HepG2 (cell line): ENCODE results near the gene HYI. TPM values are rescaled to one million over a fixed set of nuclear protein-coding genes. Genes with fewer than 3 reads are reported as not detected.

ENCODE experiments used
- ATAC-seq: fragments of 200-7000 bp; cut with Tn5 transposase; 3 replicates; pipeline ENCODE4 v1.9.1; 2020; ENCODE audit warnings: mild to moderate bottlenecking, moderate library complexity
- BruUV-seq: library from RNA; stranded (reverse); fragments of 400-500 nt; replicated peaks from 2 replicates; lab custom pipeline; 2021; lab: Mats Ljungman, UMichigan
- CTCF ChIA-PET: fragments of 300-600 bp; formaldehyde crosslinking; extraction: SDS; loops from one replicate; lab custom pipeline; 2021; ENCODE audit warnings: low total read pairs, inconsistent platforms, low intra/inter-chr PET ratio; lab: Yijun Ruan, JAX
- POLR2A ChIA-PET: fragments of 350-600 bp; sonication (Branson Sonifier 250); formaldehyde crosslinking; loops from one replicate; lab custom pipeline; 2020; ENCODE audit warnings: antibody characterized with exemption, inconsistent platforms; lab: Yijun Ruan, JAX
- DNase-seq: peaks from one replicate; pipeline ENCODE4 v3.0.0-alpha.2; 2015; ENCODE audit warnings: low spot score
- FAIRE-seq: peaks from 3 replicates; lab custom pipeline; 2011; peaks lifted over from hg19 to GRCh38; lab: Jason Lieb, UNC
- H2AFZ ChIP-seq: one replicate; pipeline ENCODE4 v1.6.1; 2011; ENCODE audit warnings: low read length, inconsistent platforms
- H3K27ac ChIP-seq: fragments of 300-600 bp; 3 replicates; pipeline ENCODE4 v1.8.0; 2011; ENCODE audit warnings: mixed run types, mild to moderate bottlenecking, mixed read lengths, low read length, inconsistent platforms; ENCODE audit not compliant: insufficient read depth; ENCODE audit errors: extremely low read length
- H3K27me3 ChIP-seq, 2 experiments: fragments of 200-600 bp in 1 of 2; 2 replicates in 1 of 2; 3 replicates in 1 of 2; pipeline versions ENCODE4 v1.6.0 to v1.8.0; 2011; ENCODE audit warnings: low read length in 2 of 2, mild to moderate bottlenecking in 2 of 2, moderate library complexity in 2 of 2, inconsistent platforms in 1 of 2; ENCODE audit not compliant: insufficient read depth in 2 of 2, control insufficient read depth in 1 of 2
- H3K36me3 ChIP-seq, 2 experiments: fragments of 200-600 bp in 1 of 2; replicated peaks in 1 of 2; 2 replicates in 1 of 2; 3 replicates in 1 of 2; pipeline versions ENCODE4 v1.5.1 to v1.8.0; 2011; ENCODE audit warnings: low read length in 2 of 2, inconsistent platforms in 1 of 2; ENCODE audit not compliant: insufficient read depth in 2 of 2, control insufficient read depth in 1 of 2
- H3K4me1 ChIP-seq: 2 replicates; pipeline ENCODE4 v1.5.1; 2012; ENCODE audit warnings: low read length, inconsistent platforms; ENCODE audit not compliant: insufficient read depth
- H3K4me2 ChIP-seq: 2 replicates; pipeline ENCODE4 v1.6.0; 2011; ENCODE audit warnings: low read depth, low read length, inconsistent platforms
- H3K4me3 ChIP-seq, 3 experiments: fragments of 200-600 bp in 1 of 3; sonication (generic), shearing (Covaris generic) in 1 of 3; replicated peaks in 1 of 3; 2 replicates each; pipeline ENCODE4 v1.5.1; 2011 to 2016; ENCODE audit warnings: low read length in 3 of 3, inconsistent platforms in 2 of 3, low read depth in 2 of 3, mild to moderate bottlenecking in 2 of 3, control low read depth in 1 of 3, mixed read lengths in 1 of 3; ENCODE audit not compliant: insufficient read depth in 1 of 3
- H3K79me2 ChIP-seq: one replicate; pipeline ENCODE4 v1.6.1; 2011; ENCODE audit warnings: low read length, inconsistent platforms; ENCODE audit not compliant: insufficient read depth
- H3K9ac ChIP-seq: 2 replicates; pipeline ENCODE4 v1.6.0; 2011; ENCODE audit warnings: mild to moderate bottlenecking, low read depth, low read length, inconsistent platforms; ENCODE audit not compliant: insufficient read depth
- H3K9me3 ChIP-seq: 2 replicates; pipeline ENCODE4 v1.5.1; 2012; ENCODE audit warnings: mild to moderate bottlenecking, low read length
- H4K20me1 ChIP-seq: 2 replicates; pipeline ENCODE4 v1.6.0; 2011; ENCODE audit warnings: inconsistent platforms, mild to moderate bottlenecking, low read length, moderate library complexity; ENCODE audit not compliant: insufficient read depth
- CERS6 ChIP-seq: sonication (generic); formaldehyde crosslinking; IDR thresholded peaks from 2 replicates; pipeline ENCODE4 v1.5.0; 2020; ENCODE audit warnings: missing genetic modification reagents
- ETS1 ChIP-seq: sonication (generic); formaldehyde crosslinking; IDR thresholded peaks from 2 replicates; pipeline ENCODE4 v1.4.0; 2020; ENCODE audit warnings: missing genetic modification reagents
- GMEB1 ChIP-seq: sonication (generic); formaldehyde crosslinking; IDR thresholded peaks from 2 replicates; pipeline ENCODE4 v1.5.1; 2020; ENCODE audit warnings: missing genetic modification reagents, mild to moderate bottlenecking, borderline replicate concordance
- SRSF1 ChIP-seq: fragments of 200-400 bp; formaldehyde crosslinking; optimal IDR thresholded peaks from 2 replicates; pipeline ENCODE3; 2017; ENCODE audit warnings: mild to moderate bottlenecking, low read depth, low read length, moderate library complexity
- STAT5B ChIP-seq: sonication (generic); formaldehyde crosslinking; IDR thresholded peaks from 2 replicates; pipeline ENCODE4 v1.4.0; 2020; ENCODE audit warnings: missing genetic modification reagents
- TOE1 ChIP-seq: sonication (generic); formaldehyde crosslinking; IDR thresholded peaks from 2 replicates; pipeline ENCODE4 v1.4.0; 2020; ENCODE audit warnings: mild to moderate bottlenecking, missing genetic modification reagents
- ZBTB33 ChIP-seq: sonication (generic); formaldehyde crosslinking; IDR thresholded peaks from 2 replicates; pipeline ENCODE4 v1.4.0; 2020; ENCODE audit warnings: missing genetic modification reagents
- ZNF101 ChIP-seq: sonication (generic); formaldehyde crosslinking; IDR thresholded peaks from 2 replicates; pipeline ENCODE4 v1.4.0; 2020; ENCODE audit warnings: mild to moderate bottlenecking, low read depth, missing genetic modification reagents, borderline replicate concordance
- ZNF512 ChIP-seq: sonication (generic); formaldehyde crosslinking; IDR thresholded peaks from 2 replicates; pipeline ENCODE4 v1.4.0; 2020; ENCODE audit warnings: mild to moderate bottlenecking, missing genetic modification reagents
- ZNF891 ChIP-seq: sonication (generic); formaldehyde crosslinking; IDR thresholded peaks from 2 replicates; pipeline ENCODE4 v1.5.0; 2020; ENCODE audit warnings: mild to moderate bottlenecking, missing genetic modification reagents
- WGBS: methylation state at CpG from one replicate; pipeline ENCODE4 v1.1.6; 2017; ENCODE audit warnings: low lambda C conversion rate; 5-methylcytosine and 5-hydroxymethylcytosine counted together
- in situ Hi-C: cut with HindIII; loops from 2 replicates; pipeline ENCODE4 v1.10.0; 2017; ENCODE audit warnings: low pct_unique_long_range_greater_than_20kb; ENCODE audit not compliant: extremely low pct_ligation_motif_present
- intact Hi-C: fragments of 100-400 bp; cut with micrococcal nuclease; formaldehyde crosslinking; loops from one replicate; pipeline ENCODE4 v1.10.0; 2022; ENCODE audit not compliant: unreplicated experiment
- polyA plus RNA-seq, 8 experiments: library from polyadenylated mRNA; depleted of rRNA in 3 of 8; stranded (reverse) in 7 of 8; unstranded in 1 of 8; fragments of >200 nt; fragmentation: Illumina TruSeq in 4 of 8; extraction: Trizol in 4 of 8; gene quantifications; 2 replicates each; pipeline versions ENCODE4 v1.2.1 to v1.2.3, GENCODE V29; 2011 to 2016; ENCODE audit warnings: low read depth in 4 of 8, missing spikeins in 1 of 8, mixed read lengths in 1 of 8; ENCODE audit not compliant: insufficient read depth in 1 of 8
- total RNA-seq, 5 experiments: library from RNA; depleted of rRNA; stranded (reverse); fragments of >200 nt; fragmentation: Illumina TruSeq; extraction: Trizol; gene quantifications; 2 replicates each; pipeline ENCODE4 v1.2.3, GENCODE V29; 2016; ENCODE audit warnings: low read depth in 1 of 5

Gene HYI
- total and polyA plus RNA-seq, 2 of the 13 experiments (the other 11 are each of a cell fraction or from before 2014, with no cell fraction given), result not detected

GRCh38 chr1:43451157-43451591 is 2.6 kb downstream of the HYI start:
- no peak overlapping the region for H3K27ac ChIP-seq
- H3K36me3 ChIP-seq, result peaks cover 17 to 28% of the 10 kb centered on the region in 2 experiments; a peak in 4 of 5 replicates
- no peak for TF ChIP-seq STAT5B (CRISPR knock-in tag)
- TF ChIP-seq ZBTB33 (CRISPR knock-in tag), result no peak
- no peak for TF ChIP-seq ZNF101 (CRISPR knock-in tag)
- no peak for TF ChIP-seq ETS1
- no peak for TF ChIP-seq SRSF1
- TF ChIP-seq GMEB1 (CRISPR knock-in tag), result no peak
- no peak for TF ChIP-seq CERS6 (CRISPR knock-in tag)
- TF ChIP-seq ZNF512 (CRISPR knock-in tag), result no peak
- no peak for TF ChIP-seq ZNF891 (CRISPR knock-in tag)
- no peak for TF ChIP-seq TOE1
- H3K9ac ChIP-seq, result no peak overlapping the region
- no peaks in the 10 kb centered on the region for H3K27me3 ChIP-seq
- no peaks in the 10 kb centered on the region for H3K9me3 ChIP-seq
- H4K20me1 ChIP-seq, result no peaks in the 10 kb centered on the region
- no peak for ATAC-seq
- CTCF ChIA-PET, result no interaction called here
- POLR2A ChIA-PET, result interaction anchor here (0.6 kb wide), 1 partner anchor 52 kb away, joined by 3 read pairs; no protein-coding TSS in a partner anchor
- H3K4me2 ChIP-seq, result no peak overlapping the region
- H3K4me1 ChIP-seq, result no peaks in the 10 kb centered on the region
- H3K79me2 ChIP-seq, result no peaks in the 10 kb centered on the region
- intact Hi-C loops (no loop called here), in situ Hi-C loops (no loop called here)
- H2AFZ ChIP-seq, result no peak overlapping the region
- no peak for DNase-seq
- H3K4me3 ChIP-seq, result no peak overlapping the region
- BruUV-seq, result no TSS peak
- FAIRE-seq, result no peak
- WGBS, result 87% methylated on average over 5 of the region's 12 CpGs
